ENCODE data around the gene ZNHIT3.

DNA sequence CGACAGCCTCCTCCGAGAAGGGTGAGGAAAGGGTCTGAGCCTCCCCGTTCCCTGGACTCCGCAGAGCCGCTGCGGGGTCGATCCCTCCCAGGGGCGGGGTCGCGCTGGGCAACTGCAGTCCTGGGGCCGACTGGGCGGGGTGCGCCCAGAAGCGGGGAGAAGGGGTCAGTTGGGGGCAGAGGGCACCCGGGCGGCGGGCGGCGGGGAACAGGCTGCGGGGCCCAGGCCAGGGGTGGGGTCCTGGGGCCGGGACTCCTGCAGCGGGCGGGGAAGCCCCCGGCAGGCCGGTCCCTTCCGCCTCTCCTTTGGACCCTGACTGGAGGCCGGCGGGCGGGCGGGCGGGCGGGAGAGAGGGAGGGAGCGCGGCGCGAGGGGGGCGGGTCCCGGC is 58.6 kb downstream of the ZNHIT3 start:
- no peak for TF ChIP-seq ZNF274 (IDR thresholded peaks at IDR 0.05; ENCODE audit: low read depth, low read length)
- TF ChIP-seq YY1 (IDR thresholded peaks at IDR 0.05; ENCODE audit: insufficient read depth, insufficient read length): no peak
